ENCODE data around the gene SAP30BP.
"Not testable (repeated sequence)": the region's sequence is repeated elsewhere in the genome, so short reads cannot be mapped to it uniquely, and the experiment has no call there.

Gene SAP30BP

GRCh38 chr17:75633486-75634375 lies 33.4 kb upstream of the SAP30BP start:
- DNase-seq (ENCODE audit: low read depth in 1 of 2, low spot score in 1 of 2): peak; percentile 17 to 28

- DNase-seq (ENCODE audit: low read depth in 1 of 2, low spot score in 1 of 2): no peak
Measured at GRCh38 chr17:75634376-75634740, 32.8 kb upstream of the SAP30BP start.

DNA sequence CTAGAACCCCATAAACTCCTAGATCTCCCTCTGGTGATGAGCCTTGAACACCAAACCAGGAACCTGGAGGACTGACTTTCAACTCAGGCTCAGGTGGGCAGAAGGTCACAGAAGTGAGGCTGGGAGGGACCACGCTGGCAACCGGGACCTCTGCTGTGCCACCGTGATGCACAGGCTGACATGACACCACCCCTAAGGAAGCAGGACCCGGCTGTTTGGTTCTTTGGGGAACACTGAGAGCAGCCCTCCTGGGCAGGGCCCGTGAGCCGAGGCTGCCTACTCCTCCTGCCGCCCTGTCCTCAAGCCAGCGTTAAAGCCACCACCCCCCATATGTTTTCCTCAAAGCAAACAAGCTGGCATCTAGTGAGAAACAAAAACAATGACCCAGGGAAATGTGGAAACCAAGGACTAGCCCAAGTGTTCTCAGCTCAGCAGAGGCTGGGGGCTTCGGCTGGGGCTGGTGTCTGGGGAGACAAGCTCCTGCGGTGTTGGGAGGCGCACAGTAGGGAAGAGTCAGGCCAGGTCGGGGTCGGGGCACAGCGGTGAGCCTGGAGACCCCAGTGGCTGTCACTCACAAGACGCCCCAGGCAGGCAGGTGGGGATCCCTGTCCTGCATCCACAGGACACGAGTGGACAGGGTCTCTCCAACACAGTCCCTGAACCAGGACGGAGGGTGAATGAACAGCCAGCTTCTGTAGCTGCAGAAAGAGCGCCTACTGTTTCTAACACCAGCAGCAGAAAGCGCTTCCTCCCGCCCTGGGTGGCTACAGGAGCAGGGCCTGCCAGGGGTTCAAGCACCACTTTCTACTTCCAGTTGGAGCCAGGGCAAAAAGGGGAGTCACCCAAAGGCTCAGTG lies 32.2 kb upstream of the SAP30BP start:
- DNase-seq (ENCODE audit: low read depth in 1 of 2, low spot score in 1 of 2): no peak

- no peak for DNase-seq (ENCODE audit: low read depth in 1 of 2, low spot score in 1 of 2)
Measured at GRCh38 chr17:75635610-75636202, 31.4 kb upstream of the SAP30BP start.

DNA sequence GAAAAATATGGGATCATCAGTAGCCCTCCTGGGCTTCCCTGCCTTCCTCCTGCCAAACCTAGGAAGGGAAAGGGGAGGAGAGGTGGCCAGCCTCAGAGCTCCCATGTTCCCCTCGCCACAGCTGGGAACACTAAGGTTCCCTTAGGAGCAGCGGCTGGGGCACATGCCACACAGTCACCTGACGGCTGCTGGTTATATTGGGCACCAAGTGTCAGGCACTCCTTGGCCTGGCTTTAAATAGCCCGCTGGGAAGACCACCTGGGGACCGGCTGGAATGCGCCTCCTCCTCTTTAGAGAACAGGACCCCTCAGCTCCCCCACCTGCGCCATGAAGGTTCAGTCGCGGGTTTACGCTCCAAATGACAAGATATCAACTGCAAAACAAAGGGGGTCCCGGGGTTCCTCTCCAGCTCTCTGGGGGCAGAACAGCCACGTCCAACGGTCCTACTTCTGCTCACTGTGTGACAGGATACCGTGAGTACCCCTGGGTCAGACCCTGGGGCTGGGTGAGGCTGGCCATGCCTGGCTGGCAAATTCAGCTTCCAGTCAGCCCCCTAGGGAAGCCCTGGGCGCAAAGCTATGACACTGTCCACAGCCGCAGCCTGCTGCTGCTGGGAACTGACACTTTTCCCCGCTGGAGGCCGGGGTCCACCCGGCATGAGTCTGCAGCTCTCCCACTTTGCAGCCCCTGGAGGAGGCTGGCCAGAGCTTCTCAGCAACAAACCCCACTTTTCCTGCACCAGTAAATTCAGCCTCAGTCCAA lies 30.6 kb upstream of the SAP30BP start:
- no peak for DNase-seq (ENCODE audit: low read depth in 1 of 2, low spot score in 1 of 2)

DNA sequence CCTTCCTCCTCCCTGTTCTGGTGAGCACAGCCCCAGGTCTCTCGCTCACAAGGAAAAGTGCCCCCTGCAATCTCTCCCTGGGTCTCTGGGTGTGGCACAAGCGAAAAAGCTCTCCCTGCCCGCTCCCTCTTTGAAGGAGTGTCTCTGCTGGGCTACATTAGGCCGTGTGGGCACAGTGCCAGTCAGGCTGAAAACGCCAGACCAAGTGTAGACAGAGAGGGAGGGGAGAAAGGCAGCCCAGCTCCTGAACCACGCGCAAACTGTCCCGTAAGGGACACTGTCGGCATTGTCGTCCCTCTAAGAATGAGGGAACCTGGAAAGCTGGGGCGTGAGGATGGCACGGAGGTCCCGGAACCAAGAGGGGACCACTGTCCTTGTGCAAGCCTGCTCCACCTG lies 30.0 kb upstream of the SAP30BP start:
- no peak for DNase-seq (ENCODE audit: low read depth in 1 of 2, low spot score in 1 of 2)

DNA sequence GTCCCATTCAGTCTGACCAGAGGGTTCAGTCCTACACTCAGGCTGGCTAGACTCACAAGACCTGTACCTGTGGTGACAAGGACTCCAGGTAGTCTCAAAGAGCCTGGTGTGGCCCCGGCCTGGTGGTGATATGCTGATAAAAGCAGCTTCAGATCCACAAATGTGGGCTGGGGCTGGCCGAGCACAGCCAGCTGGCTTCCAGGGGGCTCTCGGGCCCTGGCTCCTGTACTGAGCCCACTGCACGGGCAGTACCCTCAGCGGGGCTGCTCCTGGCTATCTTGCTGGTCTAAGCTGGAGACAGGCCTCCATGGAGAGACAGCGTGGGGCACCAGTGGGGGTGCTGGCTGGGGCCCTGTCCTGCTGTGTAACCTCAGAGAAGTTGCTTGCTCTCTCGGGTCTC lies 29.6 kb upstream of the SAP30BP start:
- no peak for DNase-seq (ENCODE audit: low read depth in 1 of 2, low spot score in 1 of 2)

- DNase-seq (ENCODE audit: low read depth in 1 of 2, low spot score in 1 of 2): not testable (repeated sequence)
Measured at GRCh38 chr17:75638039-75638438, 29.1 kb upstream of the SAP30BP start.

GRCh38 chr17:75638893-75639292 lies 28.2 kb upstream of the SAP30BP start:
- DNase-seq (ENCODE audit: low read depth in 1 of 2, low spot score in 1 of 2): no peak

GRCh38 chr17:75639327-75639726 lies 27.8 kb upstream of the SAP30BP start:
- no peak for DNase-seq (ENCODE audit: low read depth in 1 of 2, low spot score in 1 of 2)

DNA sequence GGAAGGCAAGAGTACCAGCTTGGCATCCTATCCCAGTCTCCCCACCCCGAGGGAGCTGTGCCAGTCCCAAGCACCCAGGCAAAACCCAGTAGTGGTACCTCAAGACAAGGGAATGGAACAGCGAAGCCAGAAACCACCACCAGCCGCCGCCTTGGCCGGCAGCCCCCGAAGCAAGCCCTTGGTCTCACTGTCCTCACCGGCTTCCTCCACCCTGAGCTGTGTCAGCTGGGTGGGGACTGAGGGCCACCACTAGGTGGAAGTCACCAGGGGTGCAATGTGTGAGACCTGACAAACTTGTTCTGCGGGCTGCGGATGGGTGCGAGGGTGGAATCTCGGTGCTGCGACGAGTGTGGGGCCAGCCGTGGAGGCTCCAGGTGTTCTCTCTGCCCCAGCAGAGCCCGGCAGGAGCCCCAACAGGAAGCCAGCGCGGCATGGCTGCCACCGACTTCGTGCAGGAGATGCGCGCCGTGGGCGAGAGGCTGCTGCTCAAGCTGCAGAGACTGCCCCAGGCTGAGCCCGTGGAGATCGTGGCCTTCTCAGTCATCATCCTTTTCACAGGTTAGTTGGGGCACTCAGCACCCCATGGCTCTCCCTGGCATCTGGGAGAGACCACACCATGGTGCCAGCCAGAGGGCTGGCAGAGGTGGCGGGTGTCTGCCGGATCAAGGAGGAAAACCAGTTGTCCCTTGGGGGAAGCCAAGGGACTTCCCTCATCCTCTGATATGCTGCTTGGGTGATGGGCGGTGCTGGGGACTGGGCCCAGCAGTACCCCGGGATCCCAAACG lies 27.2 kb upstream of the SAP30BP start:
- no peak for DNase-seq (ENCODE audit: low read depth in 1 of 2, low spot score in 1 of 2)

- DNase-seq (ENCODE audit: low read depth in 1 of 2, low spot score in 1 of 2): no peak
Measured at GRCh38 chr17:75640556-75641119, 26.5 kb upstream of the SAP30BP start.

GRCh38 chr17:75641343-75641742 lies 25.8 kb upstream of the SAP30BP start:
- DNase-seq (ENCODE audit: low read depth in 1 of 2, low spot score in 1 of 2): no peak

- no peak for DNase-seq (ENCODE audit: low read depth in 1 of 2, low spot score in 1 of 2)
Measured at GRCh38 chr17:75642182-75642783, 24.9 kb upstream of the SAP30BP start.

- DNase-seq (ENCODE audit: low read depth in 1 of 2, low spot score in 1 of 2): no peak
Measured at GRCh38 chr17:75642784-75643642, 24.1 kb upstream of the SAP30BP start.

GRCh38 chr17:75643643-75644017 lies 23.5 kb upstream of the SAP30BP start:
- no peak for DNase-seq (ENCODE audit: low read depth in 1 of 2, low spot score in 1 of 2)

DNA sequence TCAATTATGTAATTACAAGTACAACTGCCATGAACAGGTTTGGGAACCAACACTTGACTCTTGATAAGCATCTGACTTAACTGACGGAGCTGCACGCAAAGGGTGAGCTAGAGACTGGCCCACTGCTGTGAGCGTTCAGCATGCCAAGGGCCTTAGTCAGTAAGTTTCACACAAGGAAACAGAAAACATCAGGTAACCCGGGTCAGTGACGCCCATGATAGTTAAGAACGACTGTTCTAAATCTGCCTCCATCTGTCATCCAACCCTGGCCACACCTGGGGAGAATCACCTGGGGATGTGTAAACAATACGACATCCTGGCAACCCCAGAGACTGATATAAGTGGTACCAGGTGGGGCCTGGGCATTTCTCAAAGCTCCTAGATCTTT lies 21.6 kb upstream of the SAP30BP start:
- no peak for DNase-seq (ENCODE audit: low read depth in 1 of 2, low spot score in 1 of 2)

GRCh38 chr17:75645889-75646637 lies 21.1 kb upstream of the SAP30BP start:
- DNase-seq (ENCODE audit: low read depth in 1 of 2, low spot score in 1 of 2): no peak
